DMS 273 treated with DMSO at 0.1 percent for 48 hours (cell line): ENCODE measurements around the gene ASL.
"Not testable (repeated sequence)": the region's sequence is repeated elsewhere in the genome, so short reads cannot be mapped to it uniquely, and the experiment has no call there.

Source experiments
- DNase-seq: peaks from one replicate; lab custom pipeline; 2025; lab: John Stamatoyannopoulos, UW

The ASL gene

GRCh38 chr7:66076462-66077329 lies 1.1 kb downstream of the ASL start:
- DNase-seq: no peak

- no peak for DNase-seq
These were observed 2.4 kb downstream of the ASL start for GRCh38 chr7:66078067-66078466.

- DNase-seq: no peak
These were observed 6.5 kb downstream of the ASL start for GRCh38 chr7:66082083-66082482.

GRCh38 chr7:66082886-66083415 lies 7.3 kb downstream of the ASL start:
- DNase-seq: no peak

- DNase-seq: no peak
These were observed 8.1 kb downstream of the ASL start for GRCh38 chr7:66083677-66084076.

GRCh38 chr7:66088861-66089838 lies 13.5 kb downstream of the ASL start:
- no peak for DNase-seq

- no peak for DNase-seq
These were observed 17.0 kb downstream of the ASL start for GRCh38 chr7:66092654-66093053.

- DNase-seq: no peak
These were observed 19.4 kb downstream of the ASL start for GRCh38 chr7:66095010-66095409.

- no peak for DNase-seq
These were observed 23.6 kb downstream of the ASL start for GRCh38 chr7:66099232-66099550.

GRCh38 chr7:66099551-66100407 lies 24.2 kb downstream of the ASL start:
- peak; percentile 74 for DNase-seq

- DNase-seq: no peak
These were observed 24.9 kb downstream of the ASL start for GRCh38 chr7:66100408-66101050.

- DNase-seq: not testable (repeated sequence)
These were observed 26.5 kb downstream of the ASL start for GRCh38 chr7:66102168-66102567.

- DNase-seq: not testable (repeated sequence)
These were observed 28.4 kb downstream of the ASL start for GRCh38 chr7:66103994-66104393.

GRCh38 chr7:66105263-66105748 lies 29.7 kb downstream of the ASL start:
- no peak for DNase-seq

GRCh38 chr7:66108410-66108809 lies 32.8 kb downstream of the ASL start:
- DNase-seq: not testable (repeated sequence)

GRCh38 chr7:66110856-66111255 lies 35.2 kb downstream of the ASL start:
- DNase-seq: no peak

- peak; percentile 76 for DNase-seq
These were observed 39.4 kb downstream of the ASL start, which contains the start of gene CRCP for GRCh38 chr7:66114743-66115649. Gene CRCP (plus strand): TSS chr7:66114847. CDS start chr7:66114963, 116 bp downstream.

GRCh38 chr7:66116680-66117420 lies 41.2 kb downstream of the ASL start:
- not testable (repeated sequence) for DNase-seq

- no peak for DNase-seq
These were observed 43.0 kb downstream of the ASL start for GRCh38 chr7:66118603-66119002.
